ENCODE results near the gene RFX2.

The RFX2 gene

GRCh38 chr19:6002591-6002990 lies 107.7 kb downstream of the RFX2 start:
- TF ChIP-seq CTCF (conservative IDR thresholded peaks at IDR 0.05; ENCODE audit: low read length), result no peak
- DNase-seq (ENCODE audit: low read depth), result no peak

GRCh38 chr19:6000228-6000847 lies 110.0 kb downstream of the RFX2 start:
- no peak overlapping the region for H3K4me3 ChIP-seq (ENCODE audit: low read length)
- DNase-seq (ENCODE audit: low read depth), result no peak
- no peak for TF ChIP-seq CTCF (conservative IDR thresholded peaks at IDR 0.05; ENCODE audit: low read length)

More at GRCh38 chr19:6002591-6002990, 107.7 kb downstream of the RFX2 start:
- no peak overlapping the region for H3K4me3 ChIP-seq (ENCODE audit: low read length)

GRCh38 chr19:5999693-6000092 lies 110.6 kb downstream of the RFX2 start:
- TF ChIP-seq CTCF (conservative IDR thresholded peaks at IDR 0.05; ENCODE audit: low read length), result no peak
- H3K4me3 ChIP-seq (ENCODE audit: low read length), result no peak overlapping the region
- DNase-seq (ENCODE audit: low read depth), result no peak

GRCh38 chr19:5997371-5997770 lies 112.9 kb downstream of the RFX2 start:
- no peak for DNase-seq (ENCODE audit: low read depth)
- H3K4me3 ChIP-seq (ENCODE audit: low read length), result no peak overlapping the region
- TF ChIP-seq CTCF (conservative IDR thresholded peaks at IDR 0.05; ENCODE audit: low read length), result no peak; the same call in 1 of the 2 replicates

GRCh38 chr19:5996623-5997320 lies 113.5 kb downstream of the RFX2 start:
- TF ChIP-seq CTCF (conservative IDR thresholded peaks at IDR 0.05; ENCODE audit: low read length), result no peak
- DNase-seq (ENCODE audit: low read depth), result no peak
- H3K4me3 ChIP-seq (ENCODE audit: low read length), result no peak overlapping the region

GRCh38 chr19:5996102-5996501 lies 114.2 kb downstream of the RFX2 start:
- H3K4me3 ChIP-seq (ENCODE audit: low read length), result no peak overlapping the region
- DNase-seq (ENCODE audit: low read depth), result no peak
- no peak for TF ChIP-seq CTCF (conservative IDR thresholded peaks at IDR 0.05; ENCODE audit: low read length)

- no peak for TF ChIP-seq CTCF (conservative IDR thresholded peaks at IDR 0.05; ENCODE audit: low read length)
- no peak for DNase-seq (ENCODE audit: low read depth)
- no peak overlapping the region for H3K4me3 ChIP-seq (ENCODE audit: low read length)
Measured at GRCh38 chr19:5995606-5996005, 114.7 kb downstream of the RFX2 start.
